Testis (tissue), 3 donors: ENCODE results near the gene USP17L22. TPM values are rescaled to one million over a fixed set of nuclear protein-coding genes. Genes with fewer than 3 reads are reported as not detected.
"Not testable (repeated sequence)": the region's sequence is repeated elsewhere in the genome, so short reads cannot be mapped to it uniquely, and the experiment has no call there.

Source experiments
- DNase-seq: peaks from one replicate; pipeline ENCODE4 v3.0.0-alpha.2; 2019
- H3K27ac ChIP-seq, 2 donors: fragments of 200-600 bp; sonication (generic); one replicate each; pipeline ENCODE4 v1.5.1; 2019
- H3K27me3 ChIP-seq: fragments of 200-600 bp; sonication (generic); one replicate; pipeline ENCODE4 v1.5.1; 2019
- H3K36me3 ChIP-seq: fragments of 200-600 bp; sonication (generic); one replicate; pipeline ENCODE4 v1.5.1; 2017; ENCODE audit warnings: low read depth; ENCODE audit errors: missing control alignments
- H3K4me1 ChIP-seq: fragments of 200-600 bp; sonication (generic); one replicate; pipeline ENCODE4 v1.5.1; 2019
- H3K4me3 ChIP-seq, 2 donors: fragments of 200-600 bp; sonication (generic); one replicate each; pipeline ENCODE4 v1.5.1; 2017 to 2019
- H3K9me3 ChIP-seq: fragments of 200-600 bp; sonication (generic); one replicate; pipeline ENCODE4 v1.5.1; 2017
- WGBS, 2 donors: methylation state at CpG; one replicate each; pipeline ENCODE4 v1.1.5; 2018; 5-methylcytosine and 5-hydroxymethylcytosine counted together
- intact Hi-C: fragments of 100-400 bp; cut with DNase I; formaldehyde crosslinking; loops from one replicate; pipeline ENCODE4 v1.15.1; 2023; ENCODE audit warnings: low total_unique reads
- polyA plus RNA-seq: library from polyadenylated mRNA; stranded (reverse); fragments of 350-450 nt; fragmentation: Illumina TruSeq; extraction: RNeasy Lipid Tissue Mini Kit (QIAGEN cat#74804); gene quantifications from one replicate; pipeline ENCODE4 v1.2.3, GENCODE V29; 2014; ENCODE audit warnings: low read depth, low replicate concordance; ENCODE audit not compliant: insufficient read depth
- total RNA-seq, 2 donors: library from RNA; depleted of rRNA; stranded (reverse); fragments of >200 nt; gene quantifications; one replicate each; pipeline ENCODE4 v1.2.3, GENCODE V29; 2016

The USP17L22 gene
- total and polyA plus RNA-seq, 3 donors from 2014 or later, result not detected

DNA sequence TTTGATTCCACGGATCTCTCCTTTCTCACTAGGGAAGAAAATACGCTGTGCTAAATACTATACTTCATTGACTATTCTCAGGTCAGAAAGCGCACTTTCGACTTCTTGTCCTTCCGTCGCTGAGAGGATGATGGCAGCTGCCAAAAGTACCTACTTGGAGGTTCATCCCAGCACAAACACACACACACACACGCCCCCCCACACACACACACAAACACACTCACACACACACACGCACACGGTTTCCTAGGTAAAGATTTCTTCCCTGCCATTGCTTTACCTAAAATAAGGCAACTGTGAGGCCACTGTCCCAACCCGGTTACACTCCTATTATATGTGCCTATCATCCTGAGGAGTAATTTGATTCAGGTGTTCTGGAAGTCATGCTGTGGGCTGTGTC lies 4.3 kb downstream of the USP17L22 start:
- H3K27me3 ChIP-seq, H3K4me3 ChIP-seq, H3K4me1 ChIP-seq, H3K27ac ChIP-seq, H3K9me3 ChIP-seq, H3K36me3 ChIP-seq, intact Hi-C loops: not testable (repeated sequence)
- 69 to 78% methylated on average over 8 of the region's 10 CpGs for WGBS, 2 donors
- peak; percentile 52 for DNase-seq

Other genes with a start within 250 kb of the USP17L22 start
- gene FAM90A26, start 97.2 kb upstream of the USP17L22 start, total RNA-seq, result not detected
- gene FAM90A26, start 97.2 kb upstream of the USP17L22 start, polyA plus RNA-seq, result not detected
- not detected for gene USP17L10, start 57.0 kb upstream of the USP17L22 start, total RNA-seq
- not detected for gene USP17L10, start 57.0 kb upstream of the USP17L22 start, polyA plus RNA-seq
- not detected for gene USP17L11, start 52.2 kb upstream of the USP17L22 start, total RNA-seq
- not detected for gene USP17L11, start 52.2 kb upstream of the USP17L22 start, polyA plus RNA-seq
- not detected for gene USP17L12, start 47.5 kb upstream of the USP17L22 start, total RNA-seq
- not detected for gene USP17L12, start 47.5 kb upstream of the USP17L22 start, polyA plus RNA-seq
- not detected for gene USP17L13, start 42.7 kb upstream of the USP17L22 start, total RNA-seq
- not detected for gene USP17L13, start 42.7 kb upstream of the USP17L22 start, polyA plus RNA-seq
- gene USP17L15, start 33.2 kb upstream of the USP17L22 start, total RNA-seq, result not detected
- gene USP17L15, start 33.2 kb upstream of the USP17L22 start, polyA plus RNA-seq, result not detected
- gene USP17L17, start 23.7 kb upstream of the USP17L22 start, total RNA-seq, result not detected
- gene USP17L17, start 23.7 kb upstream of the USP17L22 start, polyA plus RNA-seq, result not detected
- not detected for gene USP17L18, start 19.0 kb upstream of the USP17L22 start, total RNA-seq
- gene USP17L18, start 19.0 kb upstream of the USP17L22 start, polyA plus RNA-seq, result not detected
- gene USP17L19, start 14.2 kb upstream of the USP17L22 start, total RNA-seq, result not detected
- gene USP17L19, start 14.2 kb upstream of the USP17L22 start, polyA plus RNA-seq, result not detected
- gene USP17L20, start 9.5 kb upstream of the USP17L22 start, total RNA-seq, result not detected
- not detected for gene USP17L20, start 9.5 kb upstream of the USP17L22 start, polyA plus RNA-seq
- gene USP17L21, start 4.7 kb upstream of the USP17L22 start, total RNA-seq, result not detected
- gene USP17L21, start 4.7 kb upstream of the USP17L22 start, polyA plus RNA-seq, result not detected
- gene USP17L24, start 57.5 kb downstream of the USP17L22 start, total RNA-seq, result not detected
- gene USP17L24, start 57.5 kb downstream of the USP17L22 start, polyA plus RNA-seq, result not detected
- gene USP17L25, start 62.3 kb downstream of the USP17L22 start, total RNA-seq, result not detected
- gene USP17L25, start 62.3 kb downstream of the USP17L22 start, polyA plus RNA-seq, result not detected
- not detected for gene USP17L26, start 67.0 kb downstream of the USP17L22 start, total RNA-seq
- not detected for gene USP17L26, start 67.0 kb downstream of the USP17L22 start, polyA plus RNA-seq
- gene USP17L5, start 71.8 kb downstream of the USP17L22 start, total RNA-seq, result not detected
- not detected for gene USP17L5, start 71.8 kb downstream of the USP17L22 start, polyA plus RNA-seq
- gene USP17L27, start 76.5 kb downstream of the USP17L22 start, total RNA-seq, result not detected
- not detected for gene USP17L27, start 76.5 kb downstream of the USP17L22 start, polyA plus RNA-seq
- gene USP17L28, start 81.3 kb downstream of the USP17L22 start, total RNA-seq, result not detected
- not detected for gene USP17L28, start 81.3 kb downstream of the USP17L22 start, polyA plus RNA-seq
- not detected for gene USP17L29, start 86.0 kb downstream of the USP17L22 start, total RNA-seq
- not detected for gene USP17L29, start 86.0 kb downstream of the USP17L22 start, polyA plus RNA-seq
- not detected for gene USP17L30, start 95.5 kb downstream of the USP17L22 start, total RNA-seq
- not detected for gene USP17L30, start 95.5 kb downstream of the USP17L22 start, polyA plus RNA-seq
- gene DEFB131A, start 176.8 kb downstream of the USP17L22 start, total RNA-seq, result not detected
- gene DEFB131A, start 176.8 kb downstream of the USP17L22 start, polyA plus RNA-seq, result not detected